Activated CD8-positive, alpha-beta T cell treated with anti-CD3 and anti-CD28 coated beads for 36 hours (primary cell): ENCODE measurements around the gene NFIA. TPM values are rescaled to one million over a fixed set of nuclear protein-coding genes. Genes with fewer than 3 reads are reported as not detected.
A peak's percentile ranks its signal among the peaks of the same experiment; 100 is the strongest.

Source experiments
- ATAC-seq: fragments of 200-7000 bp; cut with Tn5 transposase; one replicate; pipeline ENCODE4 v1.10.0; 2021; ENCODE audit warnings: mild to moderate bottlenecking, moderate library complexity
- CTCF ChIA-PET: fragments of 350-600 bp; sonication (Branson Sonifier 250); formaldehyde crosslinking; loops from one replicate; lab custom pipeline; 2021; ENCODE audit warnings: antibody characterized with exemption; lab: Charles Lee
- POLR2A ChIA-PET: fragments of 350-600 bp; sonication (Branson Sonifier 250); formaldehyde crosslinking; loops from one replicate; lab custom pipeline; 2021; ENCODE audit warnings: antibody characterized with exemption; lab: Charles Lee
- DNase-seq: peaks from one replicate; pipeline ENCODE4 v3.0.0-alpha.2; 2020
- H3K27ac Mint-ChIP-seq: one replicate; pipeline ENCODE4 v1.8.0; 2021; ENCODE audit warnings: mild to moderate bottlenecking, mixed read lengths
- H3K27me3 Mint-ChIP-seq: one replicate; pipeline ENCODE4 v1.8.0; 2021; ENCODE audit warnings: mixed read lengths
- H3K36me3 Mint-ChIP-seq: one replicate; pipeline ENCODE4 v1.8.0; 2021; ENCODE audit warnings: low read depth, mixed read lengths
- H3K4me1 Mint-ChIP-seq: one replicate; pipeline ENCODE4 v1.8.0; 2021; ENCODE audit warnings: low read depth, mixed read lengths
- H3K4me3 Mint-ChIP-seq: one replicate; pipeline ENCODE4 v1.8.0; 2021; ENCODE audit warnings: mild to moderate bottlenecking, moderate library complexity, mixed read lengths
- H3K9me3 Mint-ChIP-seq: one replicate; pipeline ENCODE4 v1.8.0; 2021; ENCODE audit warnings: mixed read lengths
- CTCF ChIP-seq: fragments of 200-600 bp; IDR thresholded peaks from one replicate; pipeline ENCODE4 v1.8.0; 2022; ENCODE audit warnings: antibody characterized with exemption, mild to moderate bottlenecking
- intact Hi-C: fragments of 100-400 bp; cut with micrococcal nuclease; formaldehyde crosslinking; loops from one replicate; pipeline ENCODE4 v1.10.0; 2022
- total RNA-seq, 2 experiments: library from RNA; stranded (reverse); gene quantifications; one replicate each; pipeline ENCODE4 v1.2.3, GENCODE V29; 2021

Gene NFIA
- total RNA-seq, 2 experiments from 2014 or later = 1.9 to 2.4 TPM

- CTCF ChIA-PET = interaction anchor here (0.6 to 1.7 kb wide), 9 partner anchors 8 to 269 kb away, joined by 3 to 6 read pairs (median 4); no protein-coding TSS in a partner anchor
- H3K36me3 Mint-ChIP-seq = no peaks in the 10 kb centered on the region
- peak overlapping the region; percentile 1 for H3K4me3 Mint-ChIP-seq
- no peak for TF ChIP-seq CTCF
- H3K27ac Mint-ChIP-seq = peak overlapping the region; percentile 86
- intact Hi-C loops = no loop called here
- H3K27me3 Mint-ChIP-seq = no peaks in the 10 kb centered on the region
- peak; percentile 44 for DNase-seq
- H3K9me3 Mint-ChIP-seq = no peaks in the 10 kb centered on the region
- peak; percentile 94 for ATAC-seq
- POLR2A ChIA-PET = interaction anchor here (1.4 to 1.5 kb wide), 2 partner anchors 14 to 18 kb away, joined by 5 to 7 read pairs; no protein-coding TSS in a partner anchor
- H3K4me1 Mint-ChIP-seq = peaks cover 30% of the 10 kb centered on the region
Observed at GRCh38 chr1:61318319-61319125, 236.2 kb downstream of the NFIA start.

- no peak for TF ChIP-seq CTCF
- H3K27me3 Mint-ChIP-seq = no peaks in the 10 kb centered on the region
- POLR2A ChIA-PET = interaction anchor here (0.8 kb wide), 1 partner anchor 276 kb away, joined by 6 read pairs; no protein-coding TSS in a partner anchor
- no peaks in the 10 kb centered on the region for H3K36me3 Mint-ChIP-seq
- ATAC-seq = no peak
- H3K4me3 Mint-ChIP-seq = no peak overlapping the region
- DNase-seq = no peak
- peaks cover 38% of the 10 kb centered on the region for H3K4me1 Mint-ChIP-seq
- CTCF ChIA-PET = interaction anchor here (0.9 to 1.0 kb wide), 2 partner anchors 11 to 270 kb away, joined by 3 read pairs; no protein-coding TSS in a partner anchor
- H3K27ac Mint-ChIP-seq = no peak overlapping the region
- intact Hi-C loops = no loop called here
- no peaks in the 10 kb centered on the region for H3K9me3 Mint-ChIP-seq
Observed at GRCh38 chr1:61320575-61320974, 238.2 kb downstream of the NFIA start.

GRCh38 chr1:61322008-61322744 lies 239.8 kb downstream of the NFIA start:
- H3K36me3 Mint-ChIP-seq = no peaks in the 10 kb centered on the region
- intact Hi-C loops = no loop called here
- CTCF ChIA-PET = no interaction called here
- ATAC-seq = no peak
- no peaks in the 10 kb centered on the region for H3K9me3 Mint-ChIP-seq
- no peak for DNase-seq
- no peak overlapping the region for H3K4me3 Mint-ChIP-seq
- TF ChIP-seq CTCF = no peak
- H3K4me1 Mint-ChIP-seq = peaks cover 38% of the 10 kb centered on the region
- H3K27me3 Mint-ChIP-seq = no peaks in the 10 kb centered on the region
- POLR2A ChIA-PET = no interaction called here
- H3K27ac Mint-ChIP-seq = no peak overlapping the region

GRCh38 chr1:61322769-61323168 lies 240.4 kb downstream of the NFIA start:
- ChIA-PET CTCF (no interaction called here), POLR2A (no interaction called here)
- Mint-ChIP-seq H3K36me3 (no peaks in the 10 kb centered on the region), H3K4me1 (peaks cover 38% of the 10 kb centered on the region), H3K4me3 (no peak overlapping the region), H3K27ac (no peak overlapping the region), H3K27me3 (no peaks in the 10 kb centered on the region), H3K9me3 (no peaks in the 10 kb centered on the region)
- peak; percentile 14 for DNase-seq
- no peak for TF ChIP-seq CTCF
- ATAC-seq = peak; percentile 31
- intact Hi-C loops = no loop called here
